Measurements from ENCODE around the gene NUP210L.
"Not testable (repeated sequence)": the region's sequence is repeated elsewhere in the genome, so short reads cannot be mapped to it uniquely, and the experiment has no call there.

- TF ChIP-seq, protein P1, sequence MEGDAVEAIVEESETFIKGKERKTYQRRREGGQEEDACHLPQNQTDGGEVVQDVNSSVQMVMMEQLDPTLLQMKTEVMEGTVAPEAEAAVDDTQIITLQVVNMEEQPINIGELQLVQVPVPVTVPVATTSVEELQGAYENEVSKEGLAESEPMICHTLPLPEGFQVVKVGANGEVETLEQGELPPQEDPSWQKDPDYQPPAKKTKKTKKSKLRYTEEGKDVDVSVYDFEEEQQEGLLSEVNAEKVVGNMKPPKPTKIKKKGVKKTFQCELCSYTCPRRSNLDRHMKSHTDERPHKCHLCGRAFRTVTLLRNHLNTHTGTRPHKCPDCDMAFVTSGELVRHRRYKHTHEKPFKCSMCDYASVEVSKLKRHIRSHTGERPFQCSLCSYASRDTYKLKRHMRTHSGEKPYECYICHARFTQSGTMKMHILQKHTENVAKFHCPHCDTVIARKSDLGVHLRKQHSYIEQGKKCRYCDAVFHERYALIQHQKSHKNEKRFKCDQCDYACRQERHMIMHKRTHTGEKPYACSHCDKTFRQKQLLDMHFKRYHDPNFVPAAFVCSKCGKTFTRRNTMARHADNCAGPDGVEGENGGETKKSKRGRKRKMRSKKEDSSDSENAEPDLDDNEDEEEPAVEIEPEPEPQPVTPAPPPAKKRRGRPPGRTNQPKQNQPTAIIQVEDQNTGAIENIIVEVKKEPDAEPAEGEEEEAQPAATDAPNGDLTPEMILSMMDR (IDR thresholded peaks at IDR 0.05): not testable (repeated sequence)
- not testable (repeated sequence) for TF ChIP-seq POLR2A (IDR thresholded peaks at IDR 0.05)
Measured at GRCh38 chr1:153981735-153982134, 173.1 kb downstream of the NUP210L start.

Measured in heart left ventricle (tissue), 13 donors.